Left lobe of liver (tissue), 2 donors: ENCODE measurements around the gene RORC. TPM values are rescaled to one million over a fixed set of nuclear protein-coding genes. Genes with fewer than 3 reads are reported as not detected.
A peak's percentile ranks its signal among the peaks of the same experiment; 100 is the strongest.
"Not testable (repeated sequence)": the region's sequence is repeated elsewhere in the genome, so short reads cannot be mapped to it uniquely, and the experiment has no call there.

Experiments used
- ATAC-seq: fragments of 200-7000 bp; cut with Tn5 transposase; one replicate; pipeline ENCODE4 v1.9.1; 2020; ENCODE audit warnings: mild to moderate bottlenecking, moderate library complexity
- DNase-seq: peaks from one replicate; pipeline ENCODE4 v3.0.0-alpha.2; 2020; ENCODE audit warnings: low spot score
- total RNA-seq: library from RNA; stranded (reverse); gene quantifications from one replicate; pipeline ENCODE4 v1.2.1, GENCODE V29; 2021
- donor health status: DM: no; HTN: no; CAD: no; lungs with moderate emphysema.
- donor health status: DM: no; HTN: yes; CAD: no.

RORC gene
- 32.1 TPM for total RNA-seq

DNA sequence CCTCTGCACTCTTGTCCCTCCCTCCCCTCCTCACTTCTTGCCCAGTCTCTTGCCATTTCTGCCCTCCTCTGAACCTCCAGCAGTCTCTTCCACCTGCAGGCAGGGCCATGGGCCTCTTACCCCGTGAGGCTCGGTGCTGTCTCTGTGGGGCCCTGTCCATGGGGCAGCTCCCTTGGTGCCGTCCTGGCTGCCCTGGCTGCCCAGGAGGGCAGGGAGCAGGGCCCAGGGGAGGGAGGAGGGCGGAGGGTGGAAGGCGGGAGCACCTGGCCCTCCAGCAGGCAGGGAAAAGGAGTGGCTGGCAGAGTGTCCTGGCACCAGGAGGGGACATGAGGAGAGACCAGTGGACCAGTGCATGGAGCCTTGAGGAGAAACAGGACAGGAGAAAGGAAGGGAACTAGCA lies at the start of gene RORC:
RORC (minus strand) TSS at position 198 of the 400 bp plus-strand sequence; CDS start at position 160, 38 bp downstream.
- peak; percentile 71 for ATAC-seq

DNA sequence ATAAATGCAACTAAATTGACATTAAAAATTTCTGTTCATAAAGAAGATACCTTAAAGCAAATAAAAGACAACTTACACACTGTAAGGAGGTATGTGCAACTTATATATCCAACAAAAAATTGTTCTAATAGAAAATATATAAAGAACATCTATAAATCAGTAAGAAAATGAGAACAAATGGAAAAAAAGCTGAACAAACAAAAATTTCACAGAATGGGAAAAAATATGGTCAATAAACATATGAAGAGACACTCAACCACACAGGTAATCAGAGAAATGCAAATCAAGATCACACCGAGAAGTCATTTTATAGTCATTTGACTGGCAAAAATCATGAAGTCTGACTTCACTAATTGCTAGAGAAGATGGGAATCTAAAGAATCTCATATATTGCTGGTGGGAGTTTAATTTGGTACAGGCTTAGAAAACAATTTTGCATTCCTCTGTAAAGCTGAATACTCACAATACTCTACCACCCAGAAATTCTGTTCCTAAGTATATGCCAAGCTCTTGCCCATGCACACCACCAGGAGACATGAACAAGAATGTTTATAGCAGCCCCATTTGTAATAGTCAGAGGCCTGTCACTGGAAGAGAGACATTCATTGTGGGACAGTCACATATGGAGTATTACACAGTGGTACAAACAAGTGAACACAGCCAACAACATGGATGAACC lies 44.0 kb upstream of the RORC start:
- no peak for DNase-seq
- no peak for ATAC-seq

More for the DNA sequence above, at the start of gene RORC:
- DNase-seq, result peak; percentile 95

DNA sequence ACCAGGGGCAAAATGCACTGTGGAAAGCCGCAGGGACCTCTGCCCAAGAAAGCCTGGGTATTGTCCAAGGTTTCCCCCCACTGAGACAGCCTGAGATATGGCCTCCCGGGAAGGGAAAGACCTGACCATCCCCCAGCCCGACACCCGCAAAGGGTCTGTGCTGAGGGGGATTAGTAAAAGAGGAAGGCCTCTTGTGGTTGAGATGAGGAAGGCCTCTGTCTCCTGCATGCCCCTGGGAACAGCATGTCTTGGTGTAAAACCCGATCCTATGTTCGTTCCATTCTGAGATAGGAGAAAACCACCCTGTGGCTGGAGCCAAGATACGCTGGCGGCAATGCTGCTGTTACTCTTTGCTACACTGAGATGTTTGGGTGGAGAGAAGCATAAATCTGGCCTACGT lies 41.2 kb upstream of the RORC start:
- not testable (repeated sequence) for DNase-seq, ATAC-seq

DNA sequence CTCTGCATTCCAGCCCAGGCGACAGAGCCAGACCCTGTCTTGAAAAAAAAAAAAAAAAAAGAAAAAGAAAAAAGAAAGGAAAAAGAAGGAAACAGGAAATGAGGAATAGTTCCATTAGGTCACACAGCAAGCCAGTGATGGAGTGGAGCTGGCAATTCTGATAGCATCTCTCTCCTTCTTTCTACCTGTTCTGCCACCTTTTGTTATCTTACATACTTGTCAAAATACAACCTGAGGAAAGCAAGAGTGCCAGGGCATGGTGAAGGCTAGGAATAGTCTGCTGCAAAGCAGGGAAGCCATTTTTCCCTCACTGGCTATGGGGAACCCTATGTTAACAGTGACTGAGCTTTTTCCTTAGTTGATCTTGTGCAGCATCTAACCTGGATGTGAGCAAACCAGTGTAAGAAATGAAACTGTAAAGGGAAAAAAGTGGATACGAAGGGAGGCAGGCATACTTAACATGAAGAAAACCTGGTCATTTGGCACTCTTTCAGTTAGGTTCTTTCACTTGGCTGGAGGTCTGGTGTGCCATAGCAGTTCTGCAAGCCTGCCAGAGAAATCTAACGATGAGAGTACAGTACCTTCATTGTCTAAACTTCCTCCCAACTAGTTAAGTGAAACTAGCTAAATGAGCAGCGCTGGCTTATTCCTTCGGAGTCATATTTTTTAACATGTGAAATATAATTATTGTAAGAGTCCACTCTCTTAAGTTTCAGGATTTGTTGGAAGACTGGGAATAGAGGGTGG lies 39.9 kb upstream of the RORC start:
- DNase-seq, result no peak
- ATAC-seq, result no peak

DNA sequence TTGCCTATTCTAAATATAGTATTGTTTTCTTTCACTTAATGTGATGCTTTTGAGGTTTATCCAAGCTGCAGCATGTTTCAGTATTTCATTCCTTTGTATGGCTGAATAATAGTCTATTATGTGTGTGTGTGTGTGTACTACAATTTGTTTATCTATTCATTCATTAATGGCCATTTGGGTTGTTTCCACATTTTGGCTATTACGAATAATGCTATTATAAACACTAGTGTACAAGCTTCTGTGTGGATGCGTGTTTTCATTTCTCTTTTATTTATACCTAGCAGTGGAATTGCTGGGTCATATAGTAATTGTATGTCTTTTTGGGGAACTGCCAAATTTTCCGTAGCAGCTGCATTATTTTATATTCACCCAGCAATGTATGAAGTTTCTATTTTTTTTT lies 36.9 kb upstream of the RORC start:
- no peak for DNase-seq

DNA sequence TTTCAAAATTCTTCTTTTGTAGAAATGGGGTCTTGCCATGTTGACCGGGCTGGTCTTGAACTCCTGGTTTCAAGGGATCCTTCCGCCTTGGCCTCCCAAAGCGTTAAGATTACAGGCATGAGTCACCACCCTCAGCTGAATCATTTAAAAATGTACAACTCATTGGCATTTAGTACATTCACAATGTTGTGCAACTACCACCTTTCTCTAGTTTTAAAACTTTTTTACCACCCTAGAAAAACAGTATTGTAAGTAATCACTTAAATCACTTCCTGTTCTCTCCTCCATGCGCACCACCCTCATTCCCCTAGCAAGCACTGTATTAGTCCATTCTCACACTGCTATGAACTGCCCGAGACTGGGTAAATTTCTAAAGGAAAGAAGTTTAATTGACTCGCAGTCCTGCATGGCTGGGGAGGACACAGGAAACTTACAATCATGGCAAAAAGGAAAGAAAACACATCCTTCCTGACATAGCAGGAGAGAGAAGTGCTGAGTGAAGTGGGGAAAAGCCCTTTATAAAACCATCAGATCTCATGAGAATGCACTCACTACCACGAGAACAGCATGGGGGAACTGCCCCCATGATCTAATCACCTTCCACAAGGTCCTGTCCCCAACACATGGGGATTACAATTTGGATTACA lies 36.3 kb upstream of the RORC start:
- ATAC-seq (no peak), DNase-seq (no peak)

More for the DNA sequence above, 36.9 kb upstream of the RORC start:
- no peak for ATAC-seq

DNA sequence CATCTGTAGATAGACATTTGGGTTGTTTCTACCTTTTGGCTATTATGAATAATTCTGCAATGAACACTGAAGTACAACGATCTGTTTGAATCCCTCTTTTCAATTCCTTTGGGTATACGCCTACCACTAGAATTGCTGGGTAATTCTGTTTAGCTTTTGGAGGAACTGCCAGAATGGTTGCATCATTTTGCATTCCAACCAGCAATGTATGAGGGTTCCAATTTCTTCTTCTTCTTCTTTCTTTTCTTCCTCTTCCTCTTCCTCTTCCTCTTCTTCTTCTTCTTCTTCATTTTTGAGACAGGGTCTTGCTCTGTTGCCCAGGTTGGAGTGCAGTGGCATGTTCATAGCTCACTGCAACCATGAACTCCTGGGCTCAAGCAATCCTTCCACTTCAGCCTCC lies 35.7 kb upstream of the RORC start:
- ATAC-seq (no peak), DNase-seq (no peak)

DNA sequence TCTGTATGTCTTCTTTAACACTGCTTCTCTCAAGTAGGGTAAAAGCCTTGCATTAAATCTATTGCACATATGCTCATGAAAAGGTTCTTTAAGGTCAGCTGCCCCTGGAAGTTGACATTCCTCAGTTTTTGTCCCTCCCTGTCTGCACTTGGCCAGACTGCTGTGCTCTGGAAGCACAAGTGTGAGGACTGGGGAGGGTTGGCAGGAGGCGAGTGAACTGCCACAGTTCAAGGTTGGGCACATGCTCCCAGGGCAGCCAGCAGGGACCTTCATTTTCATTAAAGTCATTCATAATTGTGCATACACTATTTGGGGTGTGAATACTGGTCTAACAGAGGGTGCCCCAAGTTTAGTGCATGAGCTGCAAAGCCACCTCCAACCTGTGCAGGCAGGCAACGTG lies 32.8 kb upstream of the RORC start:
- ATAC-seq, result peak; percentile 52
- DNase-seq, result no peak

DNA sequence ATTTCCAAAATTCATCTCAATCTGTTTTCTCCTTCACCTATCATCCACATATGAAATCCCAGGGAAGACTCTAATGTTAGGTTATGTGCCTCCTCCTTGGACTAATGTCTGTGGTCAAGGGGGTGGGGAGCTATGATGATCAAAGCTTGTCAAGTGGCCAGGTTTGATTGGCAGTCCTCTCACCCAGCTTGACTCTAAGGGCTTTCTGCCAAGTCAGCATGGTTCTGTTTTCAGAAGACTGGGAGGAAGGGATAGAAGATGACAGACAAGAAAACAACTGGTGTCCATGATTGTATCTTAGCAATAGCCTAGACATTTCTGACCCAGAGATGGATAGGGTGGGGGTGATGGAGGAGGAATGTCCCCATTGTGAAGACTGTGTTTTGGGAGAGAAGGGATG lies 31.0 kb upstream of the RORC start:
- no peak for DNase-seq
- no peak for ATAC-seq

DNA sequence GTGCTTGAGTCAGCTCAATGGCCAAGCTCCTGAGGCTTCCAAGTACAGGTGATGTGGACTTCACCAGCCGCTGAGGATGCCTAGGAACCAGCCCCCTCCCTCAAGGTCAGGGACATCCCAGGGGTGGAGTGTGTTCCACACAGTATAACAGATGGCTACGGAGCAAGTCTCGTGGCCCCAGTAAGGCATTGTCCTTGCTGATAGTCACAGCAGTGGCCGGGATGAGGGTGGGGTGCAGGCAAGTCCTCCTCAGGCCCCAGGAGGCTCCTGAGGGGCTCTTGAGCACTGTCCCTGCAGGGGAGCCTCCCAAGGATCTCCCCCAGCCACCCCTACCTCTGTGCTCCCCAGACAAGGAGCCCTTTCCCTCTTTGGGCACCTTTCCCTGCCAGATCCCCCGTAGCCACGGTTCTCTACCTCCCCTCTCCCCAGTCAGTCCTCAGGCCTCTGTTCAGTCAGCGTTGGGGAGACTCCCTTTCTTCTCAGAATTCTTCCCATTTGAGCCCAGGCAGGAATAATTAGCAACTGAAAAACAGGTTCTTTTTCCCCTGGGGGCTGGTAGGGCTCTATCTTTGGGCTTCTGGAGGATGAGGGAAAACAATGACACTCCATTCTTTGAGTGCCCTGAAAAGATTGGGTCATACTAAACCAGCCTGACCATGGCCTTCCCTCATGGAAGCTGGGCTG lies 29.0 kb upstream of the RORC start:
- DNase-seq (no peak), ATAC-seq (no peak)

DNA sequence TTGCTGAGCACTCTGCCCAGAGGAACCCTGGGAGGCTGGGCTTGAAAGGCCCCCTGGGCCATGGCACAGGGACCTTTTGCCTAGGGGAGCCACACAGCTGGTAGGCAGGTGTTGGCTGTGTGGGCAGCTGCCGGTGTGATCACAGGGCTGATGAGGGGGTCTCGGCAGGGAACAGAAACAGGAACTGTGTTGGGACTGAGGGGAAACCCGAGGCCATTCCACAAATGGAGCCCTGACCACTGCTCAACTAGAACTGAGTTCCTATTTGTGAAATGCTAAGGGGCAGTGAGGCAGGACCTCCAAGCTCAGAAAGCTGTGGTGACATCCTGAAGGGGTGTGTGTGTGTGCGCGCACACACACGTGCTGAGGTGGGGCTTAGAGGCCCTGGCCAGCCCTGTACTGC lies 28.3 kb upstream of the RORC start:
- no peak for ATAC-seq
- no peak for DNase-seq

DNA sequence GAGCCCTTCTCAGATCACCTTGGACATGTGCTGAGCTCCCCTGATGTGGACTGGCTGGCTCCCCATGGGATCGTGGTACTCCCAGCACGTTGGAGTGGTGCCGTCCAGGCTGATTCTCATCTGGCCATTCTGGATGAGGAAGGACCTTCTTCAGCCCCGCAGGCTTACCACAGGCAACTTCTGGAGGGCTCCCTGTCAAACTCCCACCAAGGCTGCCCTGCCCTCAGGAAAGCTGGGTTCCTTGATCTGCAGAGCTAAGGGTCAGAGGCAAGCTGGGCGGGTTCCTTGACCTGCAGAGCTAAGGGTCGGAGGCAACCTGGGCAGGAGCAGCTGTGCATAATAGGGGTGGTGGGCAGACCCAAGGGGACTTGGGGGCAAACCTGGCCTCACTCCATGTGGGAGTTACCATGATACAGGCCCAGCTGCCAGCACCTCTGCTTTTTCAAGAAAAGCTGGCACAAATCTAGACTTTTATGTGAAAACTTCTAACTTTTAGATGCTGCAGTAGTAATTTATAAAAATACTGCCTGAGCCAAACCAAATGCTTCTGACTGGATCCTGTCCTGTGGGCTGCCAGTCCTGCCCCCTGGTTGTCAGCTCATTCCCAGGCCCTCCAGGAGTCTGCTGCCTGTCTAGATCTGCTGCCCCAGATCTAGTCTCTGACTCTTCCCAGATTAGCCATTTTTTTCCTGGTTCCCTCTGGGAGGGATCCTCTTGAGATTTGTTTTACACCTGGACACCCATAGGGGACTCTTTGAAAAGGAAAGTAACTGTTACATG lies 27.5 kb upstream of the RORC start:
- ATAC-seq (no peak), DNase-seq (no peak)

DNA sequence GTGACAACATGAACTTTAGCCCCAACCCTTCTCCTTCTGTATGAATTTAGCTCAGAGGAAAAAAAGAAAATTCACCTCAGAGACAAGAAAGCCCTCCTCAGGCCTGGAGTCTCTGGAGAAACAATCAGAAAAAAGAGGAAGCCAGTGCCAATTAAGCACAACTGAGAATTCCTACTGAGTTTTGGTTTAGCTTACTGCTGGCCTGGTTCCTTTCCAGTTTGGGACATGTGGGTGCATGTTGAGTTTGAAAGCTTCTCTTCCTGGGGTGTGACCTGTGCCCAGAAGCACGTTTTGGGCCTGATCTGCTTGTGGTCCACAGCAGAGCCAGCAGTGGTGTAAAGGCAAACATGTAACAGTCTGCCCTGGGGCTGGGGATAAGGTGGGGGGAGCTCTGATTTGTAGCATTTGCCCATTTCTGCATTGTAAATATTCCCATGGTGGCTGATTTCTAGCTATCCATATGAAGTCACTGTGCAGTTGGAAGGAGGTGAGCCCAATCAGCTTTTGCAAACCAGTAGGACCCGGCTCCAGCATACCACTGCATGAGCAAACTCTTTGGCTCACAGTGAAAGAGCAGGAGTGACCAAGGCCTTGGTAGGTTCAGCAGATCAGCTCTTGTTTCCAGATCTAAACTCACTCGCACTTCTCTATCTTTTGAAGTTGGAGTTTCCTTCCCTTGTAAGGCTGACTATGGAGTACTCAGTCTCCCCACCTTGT lies 26.6 kb upstream of the RORC start:
- no peak for DNase-seq
- no peak for ATAC-seq

DNA sequence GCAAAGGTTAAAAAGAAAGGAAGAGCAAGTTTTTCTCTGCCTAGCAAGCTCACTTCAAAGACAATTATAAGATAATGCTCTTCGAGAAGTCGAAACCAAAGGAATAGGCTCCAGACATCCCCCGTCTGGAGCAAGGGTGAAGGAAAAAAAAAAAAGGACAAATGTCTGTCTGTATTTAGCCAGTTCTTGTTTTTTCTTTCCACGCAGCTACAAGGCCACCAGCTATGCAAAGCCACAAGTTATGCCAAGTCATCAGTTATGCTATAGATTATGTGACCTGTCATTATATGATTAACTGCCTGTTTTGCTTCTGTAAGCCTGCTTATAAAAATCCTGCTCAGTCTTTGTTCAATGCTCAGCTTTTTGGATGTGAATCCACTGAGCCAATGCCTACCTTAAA lies 24.3 kb upstream of the RORC start:
- DNase-seq (no peak), ATAC-seq (no peak)

DNA sequence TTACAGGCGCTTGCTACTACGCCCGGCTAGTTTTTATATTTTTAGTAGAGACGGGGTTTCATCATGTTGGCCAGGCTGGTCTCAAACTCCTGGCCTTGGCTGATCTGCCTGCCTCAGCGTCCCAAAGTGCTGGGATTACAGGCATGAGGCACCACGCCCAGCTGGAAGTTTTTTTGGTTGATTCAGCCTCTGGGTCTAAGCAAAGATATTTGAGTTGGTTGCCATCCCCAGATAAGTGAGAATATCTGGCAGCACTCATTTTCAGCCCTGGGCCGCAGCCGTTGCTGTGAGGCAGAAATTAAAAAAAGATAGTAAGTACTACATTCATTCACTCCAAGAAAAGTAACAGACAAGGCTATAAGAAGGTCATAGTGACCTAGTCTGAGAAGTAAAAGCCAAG lies 23.9 kb upstream of the RORC start:
- ATAC-seq, DNase-seq: not testable (repeated sequence)

DNA sequence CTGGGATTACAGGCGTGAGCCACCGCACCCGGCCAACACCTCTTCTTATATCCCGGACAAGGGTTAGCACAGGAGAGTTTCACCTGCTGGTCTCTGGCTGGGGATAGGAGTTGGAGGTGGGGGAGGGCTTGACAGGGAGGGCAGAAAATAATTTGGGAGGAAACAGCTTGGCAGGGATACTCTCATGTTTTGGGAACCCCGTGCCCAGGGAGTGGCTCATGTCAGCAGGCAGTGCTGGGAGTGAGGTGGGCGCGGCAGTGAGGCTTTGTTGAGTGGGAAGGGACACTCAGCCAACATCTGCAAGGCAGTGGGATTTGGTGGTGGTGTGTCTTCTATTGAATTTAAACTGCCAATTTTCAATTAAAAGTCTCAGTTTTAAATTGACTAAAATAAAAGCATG lies 23.1 kb upstream of the RORC start:
- no peak for DNase-seq
- ATAC-seq, result no peak

DNA sequence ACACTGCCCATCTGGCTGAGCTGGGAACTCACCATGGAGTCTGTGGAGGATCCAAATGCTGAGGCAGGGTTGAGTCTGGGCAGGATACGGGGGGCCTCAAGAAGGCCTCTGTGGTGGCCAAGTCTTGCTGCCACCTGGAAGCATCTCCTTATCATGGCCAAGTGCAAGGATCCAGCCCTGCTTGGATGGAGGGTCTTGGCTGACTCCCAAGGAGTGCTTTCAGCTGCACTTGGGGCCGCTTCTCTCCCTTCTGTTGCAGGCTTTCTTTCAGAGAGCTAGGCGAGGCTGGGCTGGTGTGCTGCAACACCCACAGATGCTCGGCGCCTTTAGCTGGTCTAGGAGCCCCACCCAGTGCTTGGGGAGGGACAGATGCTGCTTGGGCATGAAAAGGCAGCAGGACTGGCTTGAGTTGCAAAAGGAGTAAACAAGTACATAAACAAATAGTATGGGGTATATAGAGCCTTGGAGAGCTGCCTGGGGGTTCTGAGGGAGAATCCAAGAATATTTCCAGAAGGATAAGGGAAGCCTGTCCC lies 21.9 kb upstream of the RORC start, which contains the start of gene THEM5:
THEM5 (minus strand) TSS at position 302 of the 533 bp plus-strand sequence; CDS start at position 155, 147 bp downstream.
- DNase-seq, result no peak
- no peak for ATAC-seq

DNA sequence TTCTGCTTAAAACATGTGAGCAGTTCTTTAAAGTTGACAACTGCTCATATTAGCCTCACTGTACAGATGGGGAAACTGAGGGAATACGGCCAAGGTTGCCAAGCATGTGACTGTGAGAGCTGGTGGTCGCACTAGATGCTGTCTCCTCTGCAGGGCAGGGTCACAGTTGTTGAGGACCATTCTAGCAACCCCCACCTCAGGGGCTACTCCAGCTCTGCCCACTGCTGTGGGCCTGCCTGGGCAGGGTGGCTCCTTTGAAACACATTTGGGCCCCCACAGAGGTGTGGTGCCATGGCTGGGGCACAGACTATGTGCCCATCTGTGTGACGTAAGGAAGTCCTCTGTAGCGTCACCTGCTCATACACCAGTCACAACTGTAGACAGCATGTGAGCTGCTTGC lies 21.1 kb upstream of the RORC start:
- peak; percentile 16 for DNase-seq
- ATAC-seq, result no peak

DNA sequence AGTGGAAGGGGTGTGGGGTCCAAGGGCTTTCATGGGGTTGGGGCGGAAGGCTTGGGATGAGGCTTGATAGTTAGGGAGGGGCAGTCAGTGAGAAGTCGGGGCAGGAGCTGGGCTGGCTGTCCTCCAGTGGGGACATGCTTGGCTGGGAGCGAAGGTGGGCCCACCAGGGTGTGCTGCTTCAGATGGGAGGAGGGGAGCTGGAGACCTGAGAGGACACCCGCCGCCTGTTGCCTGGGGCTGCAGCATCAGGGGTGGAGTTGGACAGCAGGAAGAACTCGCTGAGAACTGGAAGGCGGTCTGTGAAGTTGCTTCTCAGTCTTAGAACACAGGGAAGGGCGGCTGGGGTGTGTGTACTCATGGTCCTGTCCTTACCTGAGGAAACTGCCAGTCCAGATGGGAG lies 20.3 kb upstream of the RORC start:
- DNase-seq, result peak; percentile 34
- no peak for ATAC-seq

DNA sequence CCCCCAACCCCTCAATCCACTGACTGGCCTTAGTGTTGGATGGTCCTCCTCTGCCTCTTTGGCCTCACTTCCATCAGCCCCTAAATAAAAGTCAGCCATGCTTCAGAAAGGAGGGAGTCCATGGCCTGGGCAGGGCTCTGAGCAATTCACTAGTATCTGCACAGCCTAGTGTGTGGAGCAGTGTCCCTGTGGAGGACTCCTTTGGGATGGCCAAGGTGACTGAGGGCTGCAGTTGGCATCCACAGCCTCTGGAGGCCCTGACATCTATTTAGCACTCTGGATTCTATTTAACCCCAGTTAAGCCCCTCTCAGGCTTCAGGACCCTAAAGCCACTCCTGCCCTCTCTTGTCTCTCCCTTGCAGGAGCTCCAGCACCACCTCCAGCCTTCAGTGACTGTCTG lies 18.3 kb upstream of the RORC start:
- DNase-seq (no peak), ATAC-seq (no peak)
